Adrenal gland (tissue), 5 donors: ENCODE measurements around the gene IMMP2L.

ENCODE experiments used
- CTCF ChIP-seq, 6 experiments: fragments of 450-650 bp in 4 of 6; fragments of 200-600 bp in 2 of 6; sonication (generic) in 1 of 6; IDR thresholded peaks; 1 replicate in 5 of 6; 2 replicates in 1 of 6; pipeline versions ENCODE4 v1.5.1 to v1.8.0; 2016 to 2021; ENCODE audit warnings: antibody characterized with exemption in 6 of 6, mild to moderate bottlenecking in 2 of 6, moderate library complexity in 1 of 6
- POLR2A ChIP-seq, 2 donors: fragments of 450-650 bp; IDR thresholded peaks; one replicate each; pipeline ENCODE4 v1.6.1; 2017; ENCODE audit warnings: antibody characterized with exemption in 2 of 2, mild to moderate bottlenecking in 2 of 2, moderate library complexity in 1 of 2
- donor health status: DM: no; HTN: no; CAD: no.

GRCh38 chr7:111498391-111499007 is 63.8 kb downstream of the IMMP2L start:
- TF ChIP-seq CTCF (IDR thresholded peaks at IDR 0.05), result no peak
- TF ChIP-seq POLR2A (IDR thresholded peaks at IDR 0.05), result no peak
